Neural cell (in vitro differentiated cells): ENCODE results near the gene RAPGEF5. TPM values are rescaled to one million over a fixed set of nuclear protein-coding genes. Genes with fewer than 3 reads are reported as not detected.

Source experiments
- H2AFZ ChIP-seq: fragments of 200-600, 300-800 bp; sonication (generic), shearing (Covaris generic); 2 replicates; pipeline ENCODE4 v1.6.0; 2014; ENCODE audit warnings: low read depth, mild to moderate bottlenecking, antibody characterized with exemption, low read length, moderate library complexity
- H3F3A ChIP-seq: fragments of 200-600 bp; shearing (Covaris generic); 2 replicates; pipeline ENCODE4 v1.6.1; 2016; ENCODE audit warnings: mild to moderate bottlenecking, moderate library complexity, mixed read lengths, antibody characterized with exemption, low read length; ENCODE audit not compliant: insufficient read depth, poor library complexity, severe bottlenecking
- H3K27ac ChIP-seq: fragments of 200-600, 300-800 bp; sonication (generic), shearing (Covaris generic); 2 replicates; pipeline ENCODE4 v1.5.1; 2014; ENCODE audit warnings: mild to moderate bottlenecking, low read length, moderate library complexity
- H3K27me3 ChIP-seq: fragments of 300-800, 200-600 bp; sonication (generic), shearing (Covaris generic); 2 replicates; pipeline ENCODE4 v1.6.0; 2014; ENCODE audit warnings: mild to moderate bottlenecking, low read depth, low read length, moderate library complexity; ENCODE audit not compliant: insufficient read depth
- H3K36me3 ChIP-seq: fragments of 300-800, 200-600 bp; sonication (generic), shearing (Covaris generic); 2 replicates; pipeline ENCODE4 v1.5.1; 2014; ENCODE audit warnings: mild to moderate bottlenecking, antibody characterized with exemption, low read length, moderate library complexity; ENCODE audit not compliant: insufficient read depth
- H3K4me2 ChIP-seq: fragments of 300-800, 200-600 bp; sonication (generic), shearing (Covaris generic); 2 replicates; pipeline ENCODE4 v1.6.0; 2014; ENCODE audit warnings: mild to moderate bottlenecking, low read length
- H3K4me3 ChIP-seq: fragments of 300-800, 200-600 bp; sonication (generic), shearing (Covaris generic); 2 replicates; pipeline ENCODE4 v1.5.1; 2014; ENCODE audit warnings: mild to moderate bottlenecking, low read length, moderate library complexity
- H3K79me2 ChIP-seq: fragments of 200-600 bp; shearing (Covaris generic); replicated peaks from 2 replicates; pipeline ENCODE4 v1.6.0; 2014; ENCODE audit warnings: mild to moderate bottlenecking, low read length, moderate library complexity; ENCODE audit not compliant: insufficient read depth
- H3K9ac ChIP-seq: fragments of 300-800, 200-600 bp; sonication (generic), shearing (Covaris generic); 2 replicates; pipeline ENCODE4 v1.6.1; 2016; ENCODE audit warnings: mild to moderate bottlenecking, low read length, mixed read lengths
- H3K9me2 ChIP-seq: fragments of 200-600 bp; shearing (Covaris generic); 2 replicates; pipeline ENCODE4 v1.6.1; 2016; ENCODE audit warnings: mild to moderate bottlenecking, low read length, mixed read lengths; ENCODE audit not compliant: insufficient read depth
- H3K9me3 ChIP-seq: fragments of 200-600, 300-800 bp; sonication (generic), shearing (Covaris generic); 2 replicates; pipeline ENCODE4 v1.6.1; 2016; ENCODE audit warnings: mild to moderate bottlenecking, mixed run types, low read length, moderate library complexity, mixed read lengths
- H4K20me1 ChIP-seq: fragments of 200-600 bp; shearing (Covaris generic); 2 replicates; pipeline ENCODE4 v1.6.1; 2016; ENCODE audit warnings: mild to moderate bottlenecking, mixed run types; ENCODE audit not compliant: insufficient read depth
- EP300 ChIP-seq: fragments of 450-650 bp; conservative IDR thresholded peaks from 2 replicates; pipeline ENCODE4 v1.6.1; 2014; ENCODE audit warnings: antibody characterized with exemption, mild to moderate bottlenecking, moderate library complexity; ENCODE audit not compliant: poor library complexity, severe bottlenecking
- EZH2 ChIP-seq: fragments of 200-600, 300-800 bp; shearing (Covaris generic), sonication (generic); IDR thresholded peaks from 2 replicates; pipeline ENCODE4 v1.6.1; 2014; ENCODE audit warnings: antibody characterized with exemption, low read length, borderline replicate concordance, mild to moderate bottlenecking; ENCODE audit not compliant: insufficient read depth, poor library complexity, severe bottlenecking
- MXI1 ChIP-seq: fragments of 450-650 bp; conservative IDR thresholded peaks from 2 replicates; pipeline ENCODE4 v1.6.1; 2014; ENCODE audit warnings: antibody characterized with exemption, mild to moderate bottlenecking; ENCODE audit not compliant: poor library complexity, severe bottlenecking
- POLR2AphosphoS5 ChIP-seq: IDR thresholded peaks from 2 replicates; pipeline ENCODE4 v1.6.1; 2012
- RAD21 ChIP-seq: fragments of 450-650 bp; conservative IDR thresholded peaks from 2 replicates; pipeline ENCODE4 v1.6.1; 2014; ENCODE audit warnings: antibody characterized with exemption, mild to moderate bottlenecking, moderate library complexity
- SMC3 ChIP-seq: fragments of 450-650 bp; conservative IDR thresholded peaks from 2 replicates; pipeline ENCODE4 v1.6.1; 2014; ENCODE audit warnings: antibody characterized with exemption, mild to moderate bottlenecking, moderate library complexity; ENCODE audit not compliant: poor library complexity
- TAF1 ChIP-seq: IDR thresholded peaks from 2 replicates; pipeline ENCODE4 v1.6.1; 2012; ENCODE audit warnings: low read depth
- polyA plus RNA-seq: library from polyadenylated mRNA; depleted of rRNA; stranded (reverse); fragments of >200 nt; gene quantifications from 2 replicates; pipeline ENCODE4 v1.2.3, GENCODE V29; 2014
- TF ChIP-seq, protein P1 (sequence below): fragments of 450-650 bp; IDR thresholded peaks from 2 replicates; pipeline ENCODE4 v1.5.1; 2014; ENCODE audit warnings: antibody characterized with exemption, mild to moderate bottlenecking, moderate library complexity; ENCODE audit not compliant: poor library complexity, severe bottlenecking
- TF ChIP-seq, protein P2 (sequence below): IDR thresholded peaks from 2 replicates; pipeline ENCODE4 v1.6.1; 2012; ENCODE audit warnings: borderline replicate concordance

Gene RAPGEF5
- polyA plus RNA-seq, 1 donor from 2014 or later, result 48.0 TPM

DNA sequence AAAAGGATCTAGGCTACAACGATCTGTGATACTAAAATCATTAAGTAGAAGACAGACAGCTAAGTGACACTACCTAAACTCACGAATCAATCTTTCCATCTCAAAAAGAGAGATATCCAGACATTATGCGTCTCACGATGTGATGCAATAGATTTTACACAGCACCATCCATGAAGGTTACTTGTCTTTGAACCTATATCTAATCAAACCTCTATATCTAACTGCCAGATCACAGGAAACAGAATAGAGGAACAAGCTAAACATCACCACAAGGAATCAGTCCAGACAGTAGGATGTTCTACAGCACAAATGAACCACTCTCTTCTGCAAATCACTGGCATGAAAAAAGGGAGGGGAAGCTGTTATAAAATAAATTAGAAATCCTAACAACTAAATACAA is 4.1 kb downstream of the RAPGEF5 start:
- Histone ChIP-seq H4K20me1 (no peaks in the 10 kb centered on the region), H3K27ac (no peak overlapping the region), H3K4me2 (no peak overlapping the region), H3K79me2 (no peaks in the 10 kb centered on the region), H3K9me2 (no peaks in the 10 kb centered on the region), H3K9me3 (no peaks in the 10 kb centered on the region), H3K4me3 (no peak overlapping the region), H2AFZ (no peak overlapping the region), H3K27me3 (peaks cover 18% of the 10 kb centered on the region), H3K9ac (no peak overlapping the region), H3K36me3 (no peaks in the 10 kb centered on the region), H3F3A (no peaks in the 10 kb centered on the region)
- TF ChIP-seq MXI1 (no peak), SMC3 (no peak), RAD21 (no peak), EZH2 (no peak), TAF1 (no peak)
- TF ChIP-seq, protein P1, sequence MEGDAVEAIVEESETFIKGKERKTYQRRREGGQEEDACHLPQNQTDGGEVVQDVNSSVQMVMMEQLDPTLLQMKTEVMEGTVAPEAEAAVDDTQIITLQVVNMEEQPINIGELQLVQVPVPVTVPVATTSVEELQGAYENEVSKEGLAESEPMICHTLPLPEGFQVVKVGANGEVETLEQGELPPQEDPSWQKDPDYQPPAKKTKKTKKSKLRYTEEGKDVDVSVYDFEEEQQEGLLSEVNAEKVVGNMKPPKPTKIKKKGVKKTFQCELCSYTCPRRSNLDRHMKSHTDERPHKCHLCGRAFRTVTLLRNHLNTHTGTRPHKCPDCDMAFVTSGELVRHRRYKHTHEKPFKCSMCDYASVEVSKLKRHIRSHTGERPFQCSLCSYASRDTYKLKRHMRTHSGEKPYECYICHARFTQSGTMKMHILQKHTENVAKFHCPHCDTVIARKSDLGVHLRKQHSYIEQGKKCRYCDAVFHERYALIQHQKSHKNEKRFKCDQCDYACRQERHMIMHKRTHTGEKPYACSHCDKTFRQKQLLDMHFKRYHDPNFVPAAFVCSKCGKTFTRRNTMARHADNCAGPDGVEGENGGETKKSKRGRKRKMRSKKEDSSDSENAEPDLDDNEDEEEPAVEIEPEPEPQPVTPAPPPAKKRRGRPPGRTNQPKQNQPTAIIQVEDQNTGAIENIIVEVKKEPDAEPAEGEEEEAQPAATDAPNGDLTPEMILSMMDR, result no peak

DNA sequence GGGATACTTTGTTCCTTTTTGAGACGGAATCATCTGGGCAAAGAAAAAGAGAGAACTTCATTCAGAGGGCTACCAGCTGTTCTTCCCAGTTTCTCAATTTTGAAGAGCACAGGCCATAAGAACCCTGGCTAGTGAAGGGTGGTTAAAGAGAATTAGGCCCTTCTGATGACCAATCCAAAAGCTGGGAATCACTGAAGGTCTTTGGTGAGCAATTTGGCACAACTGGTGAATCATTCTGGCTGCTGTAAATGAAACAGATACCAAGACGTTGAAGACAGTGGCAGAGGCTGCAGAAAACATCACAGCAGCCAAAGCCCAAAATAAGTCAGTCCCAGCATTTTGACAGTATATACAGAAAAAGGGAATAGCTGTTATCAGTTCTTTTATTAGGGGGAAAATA is 5.1 kb downstream of the RAPGEF5 start:
- Histone ChIP-seq H4K20me1 (no peaks in the 10 kb centered on the region), H3K9me3 (no peaks in the 10 kb centered on the region), H3K9me2 (no peaks in the 10 kb centered on the region), H3K27me3 (peaks cover 11% of the 10 kb centered on the region), H3F3A (no peaks in the 10 kb centered on the region), H3K79me2 (no peaks in the 10 kb centered on the region), H2AFZ (no peak overlapping the region), H3K4me3 (no peak overlapping the region), H3K4me2 (no peak overlapping the region), H3K36me3 (no peaks in the 10 kb centered on the region), H3K27ac (no peak overlapping the region), H3K9ac (no peak overlapping the region)
- TF ChIP-seq TAF1 (no peak), SMC3 (no peak), MXI1 (no peak), EP300 (no peak), RAD21 (no peak), EZH2 (no peak), POLR2AphosphoS5 (no peak)
- TF ChIP-seq, protein P2, sequence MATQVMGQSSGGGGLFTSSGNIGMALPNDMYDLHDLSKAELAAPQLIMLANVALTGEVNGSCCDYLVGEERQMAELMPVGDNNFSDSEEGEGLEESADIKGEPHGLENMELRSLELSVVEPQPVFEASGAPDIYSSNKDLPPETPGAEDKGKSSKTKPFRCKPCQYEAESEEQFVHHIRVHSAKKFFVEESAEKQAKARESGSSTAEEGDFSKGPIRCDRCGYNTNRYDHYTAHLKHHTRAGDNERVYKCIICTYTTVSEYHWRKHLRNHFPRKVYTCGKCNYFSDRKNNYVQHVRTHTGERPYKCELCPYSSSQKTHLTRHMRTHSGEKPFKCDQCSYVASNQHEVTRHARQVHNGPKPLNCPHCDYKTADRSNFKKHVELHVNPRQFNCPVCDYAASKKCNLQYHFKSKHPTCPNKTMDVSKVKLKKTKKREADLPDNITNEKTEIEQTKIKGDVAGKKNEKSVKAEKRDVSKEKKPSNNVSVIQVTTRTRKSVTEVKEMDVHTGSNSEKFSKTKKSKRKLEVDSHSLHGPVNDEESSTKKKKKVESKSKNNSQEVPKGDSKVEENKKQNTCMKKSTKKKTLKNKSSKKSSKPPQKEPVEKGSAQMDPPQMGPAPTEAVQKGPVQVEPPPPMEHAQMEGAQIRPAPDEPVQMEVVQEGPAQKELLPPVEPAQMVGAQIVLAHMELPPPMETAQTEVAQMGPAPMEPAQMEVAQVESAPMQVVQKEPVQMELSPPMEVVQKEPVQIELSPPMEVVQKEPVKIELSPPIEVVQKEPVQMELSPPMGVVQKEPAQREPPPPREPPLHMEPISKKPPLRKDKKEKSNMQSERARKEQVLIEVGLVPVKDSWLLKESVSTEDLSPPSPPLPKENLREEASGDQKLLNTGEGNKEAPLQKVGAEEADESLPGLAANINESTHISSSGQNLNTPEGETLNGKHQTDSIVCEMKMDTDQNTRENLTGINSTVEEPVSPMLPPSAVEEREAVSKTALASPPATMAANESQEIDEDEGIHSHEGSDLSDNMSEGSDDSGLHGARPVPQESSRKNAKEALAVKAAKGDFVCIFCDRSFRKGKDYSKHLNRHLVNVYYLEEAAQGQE, result no peak
- TF ChIP-seq, protein P1, result no peak
